GM23338 (cell line): ENCODE results near the gene CDH4. TPM values are rescaled to one million over a fixed set of nuclear protein-coding genes. Genes with fewer than 3 reads are reported as not detected.

ENCODE experiments used
- ATAC-seq: fragments of 200-7000 bp; cut with Tn5 transposase; 3 replicates; pipeline ENCODE4 v1.9.1; 2020
- DNase-seq: peaks from one replicate; pipeline ENCODE4 v3.0.0-alpha.2; 2015; ENCODE audit warnings: low spot score
- H2AFZ ChIP-seq: fragments of 200-600 bp; sonication (generic); 2 replicates; pipeline ENCODE4 v1.8.0; 2016; ENCODE audit warnings: antibody characterized with exemption, mild to moderate bottlenecking, moderate library complexity
- H3F3A ChIP-seq: fragments of 200-600 bp; sonication (generic); replicated peaks from 2 replicates; pipeline ENCODE4 v1.8.0; 2017; ENCODE audit warnings: antibody characterized with exemption, mixed run types, low read depth
- H3K27ac ChIP-seq: fragments of 200-600 bp; sonication (generic); 2 replicates; pipeline ENCODE4 v1.6.1; 2016; ENCODE audit warnings: low read depth
- H3K27me3 ChIP-seq: fragments of 200-600 bp; sonication (generic); 2 replicates; pipeline ENCODE4 v1.8.0; 2016; ENCODE audit warnings: mild to moderate bottlenecking, mixed run types, moderate library complexity; ENCODE audit not compliant: insufficient read depth
- H3K36me3 ChIP-seq: fragments of 200-600 bp; sonication (generic); 2 replicates; pipeline ENCODE4 v1.8.0; 2016; ENCODE audit warnings: mild to moderate bottlenecking; ENCODE audit not compliant: insufficient read depth
- H3K4me1 ChIP-seq: fragments of 200-600 bp; sonication (generic); 2 replicates; pipeline ENCODE4 v1.8.0; 2016; ENCODE audit warnings: mild to moderate bottlenecking, moderate library complexity; ENCODE audit not compliant: insufficient read depth
- H3K4me2 ChIP-seq: fragments of 200-600 bp; sonication (generic); 2 replicates; pipeline ENCODE4 v1.7.1; 2017; ENCODE audit warnings: mixed run types
- H3K4me3 ChIP-seq: fragments of 200-600 bp; sonication (generic); 2 replicates; pipeline ENCODE4 v1.6.1; 2016; ENCODE audit warnings: mixed run types
- H3K79me2 ChIP-seq: fragments of 200-600 bp; sonication (generic); replicated peaks from 2 replicates; pipeline ENCODE4 v1.8.0; 2017; ENCODE audit warnings: mild to moderate bottlenecking; ENCODE audit not compliant: insufficient read depth
- H3K9me2 ChIP-seq: fragments of 200-600 bp; sonication (generic); 2 replicates; pipeline ENCODE4 v1.8.0; 2017; ENCODE audit not compliant: insufficient read depth
- H4K20me1 ChIP-seq: fragments of 200-600 bp; sonication (generic); replicated peaks from 2 replicates; pipeline ENCODE4 v1.8.0; 2017; ENCODE audit warnings: mild to moderate bottlenecking; ENCODE audit not compliant: insufficient read depth
- H3K27ac Mint-ChIP-seq: 2 replicates; pipeline ENCODE4 v1.8.0; 2020; ENCODE audit warnings: inconsistent platforms, mild to moderate bottlenecking, moderate library complexity, mixed read lengths
- H3K27me3 Mint-ChIP-seq: 3 replicates; pipeline ENCODE4 v1.8.0; 2022; ENCODE audit warnings: low read depth, mild to moderate bottlenecking, moderate library complexity, mixed read lengths, inconsistent platforms; ENCODE audit not compliant: insufficient read depth, poor library complexity
- H3K36me3 Mint-ChIP-seq: 3 replicates; pipeline ENCODE4 v1.8.0; 2021; ENCODE audit warnings: low read depth, mild to moderate bottlenecking, inconsistent platforms, moderate library complexity, mixed read lengths
- H3K4me1 Mint-ChIP-seq: 3 replicates; pipeline ENCODE4 v1.8.0; 2020; ENCODE audit warnings: mild to moderate bottlenecking, inconsistent platforms, mixed read lengths
- H3K4me3 Mint-ChIP-seq: 3 replicates; pipeline ENCODE4 v1.8.0; 2021; ENCODE audit warnings: moderate library complexity, mild to moderate bottlenecking, inconsistent platforms, mixed read lengths
- H3K9me3 Mint-ChIP-seq: 3 replicates; pipeline ENCODE4 v1.8.0; 2020; ENCODE audit warnings: moderate library complexity, mild to moderate bottlenecking, inconsistent platforms, mixed read lengths
- CREB1 ChIP-seq: fragments of 250-450 bp; sonication (Bioruptor Pico); IDR thresholded peaks from 2 replicates; pipeline ENCODE4 v1.5.0; 2020; ENCODE audit warnings: low read depth, mild to moderate bottlenecking, moderate library complexity
- EZH2 ChIP-seq: fragments of 200-600 bp; sonication (generic); IDR thresholded peaks from one replicate; pipeline ENCODE4 v1.8.0; 2017; ENCODE audit warnings: antibody characterized with exemption, mild to moderate bottlenecking, low read depth; ENCODE audit not compliant: unreplicated experiment
- EZH2phosphoT487 ChIP-seq: fragments of 200-600 bp; sonication (generic); IDR thresholded peaks from one replicate; pipeline ENCODE4 v1.8.1; 2018; ENCODE audit warnings: antibody characterized with exemption; ENCODE audit not compliant: unreplicated experiment
- JUNB ChIP-seq: IDR thresholded peaks from one replicate; pipeline ENCODE4 v1.6.1; 2016; ENCODE audit warnings: antibody characterized with exemption; ENCODE audit not compliant: unreplicated experiment
- NANOG ChIP-seq: IDR thresholded peaks from 2 replicates; pipeline ENCODE4 v1.6.1; 2016; ENCODE audit warnings: antibody characterized with exemption, borderline replicate concordance
- POLR2AphosphoS5 ChIP-seq: IDR thresholded peaks from 2 replicates; pipeline ENCODE4 v1.6.1; 2016; ENCODE audit warnings: antibody characterized with exemption, low read depth
- STAT1 ChIP-seq: IDR thresholded peaks from one replicate; pipeline ENCODE4 v1.6.1; 2016; ENCODE audit warnings: antibody characterized with exemption; ENCODE audit not compliant: unreplicated experiment
- ZNF114 ChIP-seq: fragments of 250-450 bp; sonication (Bioruptor Pico); IDR thresholded peaks from 2 replicates; pipeline ENCODE4 v1.5.0; 2020; ENCODE audit warnings: mild to moderate bottlenecking, moderate library complexity
- ZNF331 ChIP-seq: fragments of 250-450 bp; sonication (Bioruptor Pico); IDR thresholded peaks from 2 replicates; pipeline ENCODE4 v1.5.0; 2020; ENCODE audit warnings: low read depth, mild to moderate bottlenecking, moderate library complexity
- polyA plus RNA-seq: library from polyadenylated mRNA; unstranded; fragments of >200 nt; fragmentation: Nextera tagmentation; extraction: Ambion mirVana; gene quantifications from 2 replicates; pipeline ENCODE4 v1.2.1, GENCODE V29; 2016
- total RNA-seq: library from RNA; depleted of rRNA; stranded (reverse); fragments of >200 nt; shearing (Covaris generic); gene quantifications from 2 replicates; pipeline ENCODE4 v1.2.3, GENCODE V29; 2014
- TF ChIP-seq, protein P1 (sequence below): fragments of 250-450 bp; sonication (Bioruptor Pico); IDR thresholded peaks from 2 replicates; pipeline ENCODE4 v1.5.0; 2020; ENCODE audit warnings: mild to moderate bottlenecking, moderate library complexity
- TF ChIP-seq, protein P2 (sequence below): IDR thresholded peaks from 2 replicates; pipeline ENCODE4 v1.6.1; 2016; ENCODE audit warnings: antibody characterized with exemption
- TF ChIP-seq, protein P3 (sequence below): IDR thresholded peaks from one replicate; pipeline ENCODE4 v1.6.1; 2018; ENCODE audit warnings: antibody characterized with exemption; ENCODE audit not compliant: unreplicated experiment

The CDH4 gene
- total and polyA plus RNA-seq, 2 experiments from 2014 or later = 1.2 to 4.2 TPM

DNA sequence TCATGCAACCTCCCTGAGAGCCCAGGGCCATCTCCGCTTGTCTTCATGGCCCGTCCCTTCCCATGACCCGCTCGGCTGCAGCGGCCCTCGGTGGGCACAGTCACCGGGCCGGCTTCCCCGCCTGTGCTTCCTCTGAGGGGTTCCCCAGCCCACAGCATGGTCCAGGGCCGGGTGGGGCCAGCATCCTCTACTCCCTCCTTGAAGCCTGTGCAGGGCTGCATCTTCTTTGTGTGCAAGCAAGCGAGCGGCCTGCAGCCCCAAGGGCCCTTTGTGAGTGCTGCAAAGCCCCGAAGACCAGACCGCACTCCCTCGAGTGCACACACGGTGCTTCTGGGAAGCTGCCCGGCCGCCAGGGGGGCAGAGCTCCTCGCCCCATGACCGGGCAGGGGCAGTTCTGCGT is 547.9 kb downstream of the CDH4 start:
- Mint-ChIP-seq H3K9me3 (no peaks in the 10 kb centered on the region), H3K27ac (no peak overlapping the region), H3K27me3 (peaks cover 9% of the 10 kb centered on the region), H3K4me1 (peaks cover 16% of the 10 kb centered on the region), H3K4me3 (no peak overlapping the region), H3K36me3 (no peaks in the 10 kb centered on the region)
- DNase-seq (no peak), ATAC-seq (no peak)
- no peaks in the 10 kb centered on the region for H4K20me1 ChIP-seq
- H3K4me3 ChIP-seq = no peak overlapping the region
- H3K27ac ChIP-seq = no peak overlapping the region
- no peaks in the 10 kb centered on the region for H3K4me1 ChIP-seq
- no peaks in the 10 kb centered on the region for H3K9me2 ChIP-seq
- no peaks in the 10 kb centered on the region for H3K27me3 ChIP-seq
- H3F3A ChIP-seq = no peaks in the 10 kb centered on the region
- TF ChIP-seq POLR2AphosphoS5 (no peak), EZH2phosphoT487 (no peak), ZNF114 (CRISPR knock-in tag) (no peak), EZH2 (no peak), STAT1 (no peak), NANOG (no peak)
- no peak overlapping the region for H2AFZ ChIP-seq
- no peaks in the 10 kb centered on the region for H3K79me2 ChIP-seq
- H3K4me2 ChIP-seq = no peak overlapping the region
- H3K36me3 ChIP-seq = no peaks in the 10 kb centered on the region

GRCh38 chr20:61800359-61801064 is 548.5 kb downstream of the CDH4 start:
- Histone ChIP-seq H3K4me3 (no peak overlapping the region), H3K79me2 (no peaks in the 10 kb centered on the region), H4K20me1 (no peaks in the 10 kb centered on the region), H3K4me2 (no peak overlapping the region), H3F3A (no peaks in the 10 kb centered on the region), H3K36me3 (no peaks in the 10 kb centered on the region), H3K9me2 (no peaks in the 10 kb centered on the region), H3K27ac (no peak overlapping the region), H3K27me3 (no peaks in the 10 kb centered on the region), H3K4me1 (no peaks in the 10 kb centered on the region), H2AFZ (no peak overlapping the region)
- peaks cover 16% of the 10 kb centered on the region for H3K4me1 Mint-ChIP-seq
- no peaks in the 10 kb centered on the region for H3K36me3 Mint-ChIP-seq
- H3K27me3 Mint-ChIP-seq = peaks cover 14% of the 10 kb centered on the region
- H3K9me3 Mint-ChIP-seq = no peaks in the 10 kb centered on the region
- DNase-seq (no peak), ATAC-seq (no peak)
- H3K27ac Mint-ChIP-seq = no peak overlapping the region
- no peak overlapping the region for H3K4me3 Mint-ChIP-seq
- TF ChIP-seq, protein P1, sequence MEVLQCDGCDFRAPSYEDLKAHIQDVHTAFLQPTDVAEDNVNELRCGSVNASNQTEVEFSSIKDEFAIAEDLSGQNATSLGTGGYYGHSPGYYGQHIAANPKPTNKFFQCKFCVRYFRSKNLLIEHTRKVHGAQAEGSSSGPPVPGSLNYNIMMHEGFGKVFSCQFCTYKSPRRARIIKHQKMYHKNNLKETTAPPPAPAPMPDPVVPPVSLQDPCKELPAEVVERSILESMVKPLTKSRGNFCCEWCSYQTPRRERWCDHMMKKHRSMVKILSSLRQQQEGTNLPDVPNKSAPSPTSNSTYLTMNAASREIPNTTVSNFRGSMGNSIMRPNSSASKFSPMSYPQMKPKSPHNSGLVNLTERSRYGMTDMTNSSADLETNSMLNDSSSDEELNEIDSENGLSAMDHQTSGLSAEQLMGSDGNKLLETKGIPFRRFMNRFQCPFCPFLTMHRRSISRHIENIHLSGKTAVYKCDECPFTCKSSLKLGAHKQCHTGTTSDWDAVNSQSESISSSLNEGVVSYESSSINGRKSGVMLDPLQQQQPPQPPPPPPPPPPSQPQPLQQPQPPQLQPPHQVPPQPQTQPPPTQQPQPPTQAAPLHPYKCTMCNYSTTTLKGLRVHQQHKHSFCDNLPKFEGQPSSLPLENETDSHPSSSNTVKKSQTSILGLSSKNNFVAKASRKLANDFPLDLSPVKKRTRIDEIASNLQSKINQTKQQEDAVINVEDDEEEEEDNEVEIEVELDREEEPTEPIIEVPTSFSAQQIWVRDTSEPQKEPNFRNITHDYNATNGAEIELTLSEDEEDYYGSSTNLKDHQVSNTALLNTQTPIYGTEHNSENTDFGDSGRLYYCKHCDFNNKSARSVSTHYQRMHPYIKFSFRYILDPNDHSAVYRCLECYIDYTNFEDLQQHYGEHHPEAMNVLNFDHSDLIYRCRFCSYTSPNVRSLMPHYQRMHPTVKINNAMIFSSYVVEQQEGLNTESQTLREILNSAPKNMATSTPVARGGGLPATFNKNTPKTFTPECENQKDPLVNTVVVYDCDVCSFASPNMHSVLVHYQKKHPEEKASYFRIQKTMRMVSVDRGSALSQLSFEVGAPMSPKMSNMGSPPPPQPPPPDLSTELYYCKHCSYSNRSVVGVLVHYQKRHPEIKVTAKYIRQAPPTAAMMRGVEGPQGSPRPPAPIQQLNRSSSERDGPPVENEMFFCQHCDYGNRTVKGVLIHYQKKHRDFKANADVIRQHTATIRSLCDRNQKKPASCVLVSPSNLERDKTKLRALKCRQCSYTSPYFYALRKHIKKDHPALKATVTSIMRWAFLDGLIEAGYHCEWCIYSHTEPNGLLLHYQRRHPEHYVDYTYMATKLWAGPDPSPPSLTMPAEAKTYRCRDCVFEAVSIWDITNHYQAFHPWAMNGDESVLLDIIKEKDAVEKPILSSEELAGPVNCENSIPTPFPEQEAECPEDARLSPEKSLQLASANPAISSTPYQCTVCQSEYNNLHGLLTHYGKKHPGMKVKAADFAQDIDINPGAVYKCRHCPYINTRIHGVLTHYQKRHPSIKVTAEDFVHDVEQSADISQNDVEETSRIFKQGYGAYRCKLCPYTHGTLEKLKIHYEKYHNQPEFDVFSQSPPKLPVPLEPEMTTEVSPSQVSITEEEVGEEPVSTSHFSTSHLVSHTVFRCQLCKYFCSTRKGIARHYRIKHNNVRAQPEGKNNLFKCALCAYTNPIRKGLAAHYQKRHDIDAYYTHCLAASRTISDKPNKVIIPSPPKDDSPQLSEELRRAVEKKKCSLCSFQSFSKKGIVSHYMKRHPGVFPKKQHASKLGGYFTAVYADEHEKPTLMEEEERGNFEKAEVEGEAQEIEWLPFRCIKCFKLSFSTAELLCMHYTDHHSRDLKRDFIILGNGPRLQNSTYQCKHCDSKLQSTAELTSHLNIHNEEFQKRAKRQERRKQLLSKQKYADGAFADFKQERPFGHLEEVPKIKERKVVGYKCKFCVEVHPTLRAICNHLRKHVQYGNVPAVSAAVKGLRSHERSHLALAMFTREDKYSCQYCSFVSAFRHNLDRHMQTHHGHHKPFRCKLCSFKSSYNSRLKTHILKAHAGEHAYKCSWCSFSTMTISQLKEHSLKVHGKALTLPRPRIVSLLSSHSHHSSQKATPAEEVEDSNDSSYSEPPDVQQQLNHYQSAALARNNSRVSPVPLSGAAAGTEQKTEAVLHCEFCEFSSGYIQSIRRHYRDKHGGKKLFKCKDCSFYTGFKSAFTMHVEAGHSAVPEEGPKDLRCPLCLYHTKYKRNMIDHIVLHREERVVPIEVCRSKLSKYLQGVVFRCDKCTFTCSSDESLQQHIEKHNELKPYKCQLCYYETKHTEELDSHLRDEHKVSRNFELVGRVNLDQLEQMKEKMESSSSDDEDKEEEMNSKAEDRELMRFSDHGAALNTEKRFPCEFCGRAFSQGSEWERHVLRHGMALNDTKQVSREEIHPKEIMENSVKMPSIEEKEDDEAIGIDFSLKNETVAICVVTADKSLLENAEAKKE (CRISPR knock-in tag) = no peak
- TF ChIP-seq ZNF114 (CRISPR knock-in tag) (no peak), JUNB (no peak), ZNF331 (CRISPR knock-in tag) (no peak), POLR2AphosphoS5 (no peak), CREB1 (CRISPR knock-in tag) (no peak)
- TF ChIP-seq, protein P2, sequence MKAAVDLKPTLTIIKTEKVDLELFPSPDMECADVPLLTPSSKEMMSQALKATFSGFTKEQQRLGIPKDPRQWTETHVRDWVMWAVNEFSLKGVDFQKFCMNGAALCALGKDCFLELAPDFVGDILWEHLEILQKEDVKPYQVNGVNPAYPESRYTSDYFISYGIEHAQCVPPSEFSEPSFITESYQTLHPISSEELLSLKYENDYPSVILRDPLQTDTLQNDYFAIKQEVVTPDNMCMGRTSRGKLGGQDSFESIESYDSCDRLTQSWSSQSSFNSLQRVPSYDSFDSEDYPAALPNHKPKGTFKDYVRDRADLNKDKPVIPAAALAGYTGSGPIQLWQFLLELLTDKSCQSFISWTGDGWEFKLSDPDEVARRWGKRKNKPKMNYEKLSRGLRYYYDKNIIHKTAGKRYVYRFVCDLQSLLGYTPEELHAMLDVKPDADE = no peak
- TF ChIP-seq, protein P3, sequence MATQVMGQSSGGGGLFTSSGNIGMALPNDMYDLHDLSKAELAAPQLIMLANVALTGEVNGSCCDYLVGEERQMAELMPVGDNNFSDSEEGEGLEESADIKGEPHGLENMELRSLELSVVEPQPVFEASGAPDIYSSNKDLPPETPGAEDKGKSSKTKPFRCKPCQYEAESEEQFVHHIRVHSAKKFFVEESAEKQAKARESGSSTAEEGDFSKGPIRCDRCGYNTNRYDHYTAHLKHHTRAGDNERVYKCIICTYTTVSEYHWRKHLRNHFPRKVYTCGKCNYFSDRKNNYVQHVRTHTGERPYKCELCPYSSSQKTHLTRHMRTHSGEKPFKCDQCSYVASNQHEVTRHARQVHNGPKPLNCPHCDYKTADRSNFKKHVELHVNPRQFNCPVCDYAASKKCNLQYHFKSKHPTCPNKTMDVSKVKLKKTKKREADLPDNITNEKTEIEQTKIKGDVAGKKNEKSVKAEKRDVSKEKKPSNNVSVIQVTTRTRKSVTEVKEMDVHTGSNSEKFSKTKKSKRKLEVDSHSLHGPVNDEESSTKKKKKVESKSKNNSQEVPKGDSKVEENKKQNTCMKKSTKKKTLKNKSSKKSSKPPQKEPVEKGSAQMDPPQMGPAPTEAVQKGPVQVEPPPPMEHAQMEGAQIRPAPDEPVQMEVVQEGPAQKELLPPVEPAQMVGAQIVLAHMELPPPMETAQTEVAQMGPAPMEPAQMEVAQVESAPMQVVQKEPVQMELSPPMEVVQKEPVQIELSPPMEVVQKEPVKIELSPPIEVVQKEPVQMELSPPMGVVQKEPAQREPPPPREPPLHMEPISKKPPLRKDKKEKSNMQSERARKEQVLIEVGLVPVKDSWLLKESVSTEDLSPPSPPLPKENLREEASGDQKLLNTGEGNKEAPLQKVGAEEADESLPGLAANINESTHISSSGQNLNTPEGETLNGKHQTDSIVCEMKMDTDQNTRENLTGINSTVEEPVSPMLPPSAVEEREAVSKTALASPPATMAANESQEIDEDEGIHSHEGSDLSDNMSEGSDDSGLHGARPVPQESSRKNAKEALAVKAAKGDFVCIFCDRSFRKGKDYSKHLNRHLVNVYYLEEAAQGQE = no peak
